ENCODE results near the gene ADA. TPM values are rescaled to one million over a fixed set of nuclear protein-coding genes. Genes with fewer than 3 reads are reported as not detected.
A peak's percentile ranks its signal among the peaks of the same experiment; 100 is the strongest.

ADA gene
- total RNA-seq, 1 experiment from 2014 or later: 5.1 TPM

GRCh38 chr20:44584162-44584561 lies 67.3 kb downstream of the ADA start:
- BruUV-seq (replicated peaks): no TSS peak
- intact Hi-C loops (cut with micrococcal nuclease): no loop called here
- ChIA-PET CTCF (no interaction called here), POLR2A (no interaction called here)
- H3K36me3 Mint-ChIP-seq (ENCODE audit: insufficient read depth, unreplicated experiment): no peaks in the 10 kb centered on the region
- peaks cover 10% of the 10 kb centered on the region for H3K4me1 Mint-ChIP-seq (ENCODE audit: insufficient read depth, unreplicated experiment)
- H3K4me3 Mint-ChIP-seq (ENCODE audit: unreplicated experiment): no peak overlapping the region
- H3K27ac Mint-ChIP-seq (ENCODE audit: low read depth, unreplicated experiment): no peak overlapping the region
- no peak for TF ChIP-seq CTCF (IDR thresholded peaks at IDR 0.05; ENCODE audit: unreplicated experiment)
- DNase-seq (ENCODE audit: unreplicated experiment): no peak
- no peaks in the 10 kb centered on the region for H3K9me3 Mint-ChIP-seq (ENCODE audit: unreplicated experiment)
- no peaks in the 10 kb centered on the region for H3K27me3 Mint-ChIP-seq (ENCODE audit: insufficient read depth, unreplicated experiment)

GRCh38 chr20:44583157-44583556 lies 68.3 kb downstream of the ADA start:
- DNase-seq (ENCODE audit: unreplicated experiment): no peak

GRCh38 chr20:44582311-44583025 lies 69.0 kb downstream of the ADA start, which contains the start of gene PKIG:
PKIG (plus strand) TSS chr20:44582579; CDS start chr20:44614557, 31,978 bp downstream.
- no peak within 1 kb of the TSS for H3K27ac Mint-ChIP-seq (ENCODE audit: low read depth, unreplicated experiment)
- peaks cover 10% of the 10 kb centered on the region for H3K4me1 Mint-ChIP-seq (ENCODE audit: insufficient read depth, unreplicated experiment)
- peaks cover 7% of the 10 kb centered on the region for H3K9me3 Mint-ChIP-seq (ENCODE audit: unreplicated experiment)
- intact Hi-C loops (cut with micrococcal nuclease): no loop called here
- H3K27me3 Mint-ChIP-seq (ENCODE audit: insufficient read depth, unreplicated experiment): no peaks in the 10 kb centered on the region
- no TSS peak for BruUV-seq (replicated peaks)
- no peaks in the 10 kb centered on the region for H3K36me3 Mint-ChIP-seq (ENCODE audit: insufficient read depth, unreplicated experiment)
- no peak for TF ChIP-seq CTCF (IDR thresholded peaks at IDR 0.05; ENCODE audit: unreplicated experiment)
- ChIA-PET POLR2A (interaction anchor here (0.7 to 1.6 kb wide), 3 partner anchors 11 to 107 kb away, joined by 3 to 4 read pairs (median 3); no protein-coding TSS in a partner anchor), CTCF (interaction anchor here (0.6 to 1.5 kb wide), 3 partner anchors 9 to 54 kb away, joined by 3 to 5 read pairs (median 4); no protein-coding TSS in a partner anchor)
- peak; percentile 30 for DNase-seq (ENCODE audit: unreplicated experiment)
- no peak within 1 kb of the TSS for H3K4me3 Mint-ChIP-seq (ENCODE audit: unreplicated experiment)

More at GRCh38 chr20:44583157-44583556, 68.3 kb downstream of the ADA start:
- ChIA-PET CTCF (interaction anchor here (0.6 to 1.5 kb wide), 3 partner anchors 10 to 55 kb away, joined by 3 to 5 read pairs (median 4); no protein-coding TSS in a partner anchor), POLR2A (interaction anchor here (0.7 to 1.6 kb wide), 3 partner anchors 10 to 108 kb away, joined by 3 to 4 read pairs (median 3); no protein-coding TSS in a partner anchor)
- H3K9me3 Mint-ChIP-seq (ENCODE audit: unreplicated experiment): peaks cover 6% of the 10 kb centered on the region
- H3K4me1 Mint-ChIP-seq (ENCODE audit: insufficient read depth, unreplicated experiment): peaks cover 10% of the 10 kb centered on the region
- no peak overlapping the region for H3K27ac Mint-ChIP-seq (ENCODE audit: low read depth, unreplicated experiment)
- H3K4me3 Mint-ChIP-seq (ENCODE audit: unreplicated experiment): no peak overlapping the region
- no peaks in the 10 kb centered on the region for H3K36me3 Mint-ChIP-seq (ENCODE audit: insufficient read depth, unreplicated experiment)
- H3K27me3 Mint-ChIP-seq (ENCODE audit: insufficient read depth, unreplicated experiment): no peaks in the 10 kb centered on the region
- TF ChIP-seq CTCF (IDR thresholded peaks at IDR 0.05; ENCODE audit: unreplicated experiment): no peak
- intact Hi-C loops (cut with micrococcal nuclease): no loop called here
- BruUV-seq (replicated peaks): no TSS peak

- no TSS peak for BruUV-seq (replicated peaks)
- TF ChIP-seq CTCF (IDR thresholded peaks at IDR 0.05; ENCODE audit: unreplicated experiment): no peak
- POLR2A ChIA-PET: interaction anchor here (1.2 kb wide), 1 partner anchor 55 kb away, joined by 3 read pairs; no protein-coding TSS in a partner anchor
- Mint-ChIP-seq H3K9me3 (ENCODE audit: unreplicated experiment) (peaks cover 7% of the 10 kb centered on the region), H3K4me1 (ENCODE audit: insufficient read depth, unreplicated experiment) (peaks cover 15% of the 10 kb centered on the region), H3K4me3 (ENCODE audit: unreplicated experiment) (no peak overlapping the region), H3K27me3 (ENCODE audit: insufficient read depth, unreplicated experiment) (no peaks in the 10 kb centered on the region), H3K27ac (ENCODE audit: low read depth, unreplicated experiment) (no peak overlapping the region), H3K36me3 (ENCODE audit: insufficient read depth, unreplicated experiment) (no peaks in the 10 kb centered on the region)
- no peak for DNase-seq (ENCODE audit: unreplicated experiment)
- intact Hi-C loops (cut with micrococcal nuclease): no loop called here
- CTCF ChIA-PET: interaction anchor here (0.7 to 1.2 kb wide), 2 partner anchors 28 to 47 kb away, joined by 3 to 5 read pairs; no protein-coding TSS in a partner anchor
Observed at GRCh38 chr20:44581515-44581914, 70.0 kb downstream of the ADA start.

Measured in MCF 10A (cell line).